Endothelial cell of umbilical vein (primary cell): ENCODE data around the gene PDE10A. TPM values are rescaled to one million over a fixed set of nuclear protein-coding genes. Genes with fewer than 3 reads are reported as not detected.

ENCODE experiments used
- BruUV-seq: library from RNA; stranded (reverse); fragments of 400-500 nt; replicated peaks from 2 replicates; lab custom pipeline; 2021; lab: Mats Ljungman, UMichigan
- CTCF ChIA-PET: fragments of 300-600, 350-600 bp; sonication (Branson Sonifier 250); formaldehyde crosslinking; loops from one replicate; lab custom pipeline; 2021; ENCODE audit warnings: antibody characterized with exemption, inconsistent platforms; lab: Charles Lee
- POLR2A ChIA-PET: fragments of 300-600, 350-600 bp; sonication (Branson Sonifier 250); formaldehyde crosslinking; loops from one replicate; lab custom pipeline; 2021; ENCODE audit warnings: antibody characterized with exemption, inconsistent platforms; lab: Charles Lee
- DNase-seq: peaks from one replicate; pipeline ENCODE4 v3.0.0-alpha.2; 2011; ENCODE audit warnings: low read depth, low spot score
- FAIRE-seq: peaks from 2 replicates; lab custom pipeline; 2011; peaks lifted over from hg19 to GRCh38; lab: Jason Lieb, UNC
- H2AFZ ChIP-seq: 2 replicates; pipeline ENCODE4 v1.6.0; 2012; ENCODE audit warnings: low read depth, low read length, control low read depth, inconsistent platforms
- H3K27ac ChIP-seq: 2 replicates; pipeline ENCODE4 v1.5.1; 2011; ENCODE audit warnings: low read depth, mild to moderate bottlenecking, control low read depth, low read length, moderate library complexity; ENCODE audit not compliant: insufficient read depth
- H3K27me3 ChIP-seq, 2 experiments: 2 replicates each; pipeline versions ENCODE4 v1.6.0 to v1.6.1; 2011; ENCODE audit warnings: low read length in 2 of 2, mixed read lengths in 1 of 2; ENCODE audit not compliant: control insufficient read depth in 2 of 2, insufficient read depth in 2 of 2
- H3K36me3 ChIP-seq, 2 experiments: 2 replicates in 1 of 2; 3 replicates in 1 of 2; pipeline ENCODE4 v1.5.1; 2011; ENCODE audit warnings: low read length in 2 of 2, mild to moderate bottlenecking in 1 of 2, moderate library complexity in 1 of 2; ENCODE audit not compliant: control insufficient read depth in 2 of 2, insufficient read depth in 2 of 2; ENCODE audit errors: extremely low read depth in 1 of 2
- H3K4me1 ChIP-seq: 3 replicates; pipeline ENCODE4 v1.5.1; 2011; ENCODE audit warnings: mild to moderate bottlenecking, low read length; ENCODE audit not compliant: control insufficient read depth, insufficient read depth; ENCODE audit errors: extremely low read depth
- H3K4me2 ChIP-seq: 2 replicates; pipeline ENCODE4 v1.6.1; 2011; ENCODE audit warnings: low read length, control low read depth, mixed read lengths; ENCODE audit not compliant: insufficient read depth
- H3K4me3 ChIP-seq, 3 experiments: fragments of 200-600 bp in 1 of 3; sonication (generic), shearing (Covaris generic) in 1 of 3; replicated peaks in 1 of 3; 2 replicates each; pipeline ENCODE4 v1.5.1; 2011 to 2016; ENCODE audit warnings: control low read depth in 3 of 3, low read length in 3 of 3, mild to moderate bottlenecking in 2 of 3, inconsistent platforms in 1 of 3, low read depth in 1 of 3, moderate library complexity in 1 of 3; ENCODE audit not compliant: insufficient read depth in 1 of 3
- H3K79me2 ChIP-seq: 2 replicates; pipeline ENCODE4 v1.6.0; 2012; ENCODE audit warnings: low read length, inconsistent platforms; ENCODE audit not compliant: control insufficient read depth, insufficient read depth
- H3K9ac ChIP-seq: replicated peaks from 2 replicates; pipeline ENCODE3; 2011; ENCODE audit warnings: low read length, control low read depth; ENCODE audit not compliant: insufficient read depth; ENCODE audit errors: extremely low read depth
- H3K9me1 ChIP-seq: replicated peaks from 3 replicates; pipeline ENCODE4 v1.6.0; 2011; ENCODE audit warnings: mild to moderate bottlenecking, low read length; ENCODE audit not compliant: control insufficient read depth, insufficient read depth; ENCODE audit errors: extremely low read depth
- H3K9me3 ChIP-seq: replicated peaks from 2 replicates; pipeline ENCODE4 v1.5.1; 2012; ENCODE audit warnings: low read length, inconsistent platforms; ENCODE audit not compliant: control insufficient read depth, insufficient read depth
- H4K20me1 ChIP-seq: replicated peaks from 2 replicates; pipeline ENCODE3; 2011; ENCODE audit warnings: mild to moderate bottlenecking, low read length; ENCODE audit not compliant: control insufficient read depth, insufficient read depth; ENCODE audit errors: extremely low read depth
- CTCF ChIP-seq, 2 donors: IDR thresholded peaks; 1 replicate in 1 of 2; 2 replicates in 1 of 2; pipeline ENCODE4 v1.5.1; 2011; ENCODE audit warnings: low read length in 2 of 2, mild to moderate bottlenecking in 2 of 2, moderate library complexity in 2 of 2, control low read depth in 1 of 2, inconsistent platforms in 1 of 2, low read depth in 1 of 2; ENCODE audit not compliant: insufficient read depth in 1 of 2; ENCODE audit errors: extremely low read depth in 1 of 2
- EZH2 ChIP-seq: IDR thresholded peaks from 2 replicates; pipeline ENCODE4 v1.6.1; 2012; ENCODE audit warnings: borderline replicate concordance, low read depth, mild to moderate bottlenecking, moderate library complexity, low read length, inconsistent platforms; ENCODE audit not compliant: severe bottlenecking
- FOS ChIP-seq: IDR thresholded peaks from 2 replicates; pipeline ENCODE4 v1.6.1; 2011; ENCODE audit warnings: mild to moderate bottlenecking, low read length, moderate library complexity, borderline replicate concordance; ENCODE audit not compliant: insufficient read depth
- GATA2 ChIP-seq: IDR thresholded peaks from 2 replicates; pipeline ENCODE4 v1.7.0; 2011; ENCODE audit warnings: low read depth, mild to moderate bottlenecking, moderate library complexity, mixed read lengths, low read length; ENCODE audit not compliant: insufficient read length, insufficient read depth
- JUN ChIP-seq: IDR thresholded peaks from 2 replicates; pipeline ENCODE4 v1.6.1; 2011; ENCODE audit warnings: borderline replicate concordance, low read depth; ENCODE audit not compliant: insufficient read length, insufficient read depth
- MYC ChIP-seq: IDR thresholded peaks from one replicate; pipeline ENCODE4 v1.6.1; 2011; ENCODE audit warnings: mild to moderate bottlenecking, low read depth, low read length
- POLR2A ChIP-seq: IDR thresholded peaks from 2 replicates; pipeline ENCODE4 v1.6.1; 2012; ENCODE audit warnings: low read depth, mild to moderate bottlenecking, control low read depth, low read length
- POLR2AphosphoS5 ChIP-seq: IDR thresholded peaks from 2 replicates; pipeline ENCODE4 v1.6.1; 2012; ENCODE audit warnings: low read depth, mild to moderate bottlenecking, control low read depth, low read length, moderate library complexity; ENCODE audit not compliant: insufficient read depth
- dilution Hi-C: fragments of 300-500 bp; cut with MboI; formaldehyde crosslinking; loops from one replicate; pipeline ENCODE4 v1.15.0; 2019; ENCODE audit warnings: low sequenced_read_pairs; ENCODE audit not compliant: extremely low pct_ligation_motif_present
- intact Hi-C: fragments of 100-400 bp; cut with micrococcal nuclease; formaldehyde crosslinking; loops from one replicate; pipeline ENCODE4 v1.10.0; 2022
- polyA plus RNA-seq, 4 experiments: library from polyadenylated mRNA; depleted of rRNA in 3 of 4; stranded (reverse) in 3 of 4; unstranded in 1 of 4; fragments of >200 nt; gene quantifications; 2 replicates each; pipeline versions ENCODE4 v1.2.1 to v1.2.3, GENCODE V29; 2011 to 2012; ENCODE audit warnings: missing spikeins in 1 of 4
- total RNA-seq: library from RNA; stranded (reverse); gene quantifications from 2 replicates; pipeline ENCODE4 v1.2.3, GENCODE V29; 2021
- TF ChIP-seq, protein P1 (sequence below): IDR thresholded peaks from 2 replicates; pipeline ENCODE4 v1.6.1; 2011; ENCODE audit not compliant: insufficient read depth, insufficient read length

The PDE10A gene
- total and polyA plus RNA-seq, 2 donors (not counting 3 experiments of a cell fraction or from before 2014, with no cell fraction given), result 0.86 to 2.9 TPM

- H3K36me3 ChIP-seq, result no peaks in the 10 kb centered on the region
- no peaks in the 10 kb centered on the region for H3K9me1 ChIP-seq
- POLR2A ChIA-PET, result no interaction called here
- H3K9ac ChIP-seq, result no peak overlapping the region
- BruUV-seq, result no TSS peak
- no peaks in the 10 kb centered on the region for H4K20me1 ChIP-seq
- dilution Hi-C loops, result no loop called here
- no peak overlapping the region for H2AFZ ChIP-seq
- H3K27me3 ChIP-seq, result no peaks in the 10 kb centered on the region
- H3K9me3 ChIP-seq, result no peaks in the 10 kb centered on the region
- H3K4me3 ChIP-seq, result no peak overlapping the region
- TF ChIP-seq, protein P1, sequence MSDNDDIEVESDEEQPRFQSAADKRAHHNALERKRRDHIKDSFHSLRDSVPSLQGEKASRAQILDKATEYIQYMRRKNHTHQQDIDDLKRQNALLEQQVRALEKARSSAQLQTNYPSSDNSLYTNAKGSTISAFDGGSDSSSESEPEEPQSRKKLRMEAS, result no peak
- no peak for TF ChIP-seq CTCF (IDR thresholded peaks at IDR 0.05; ENCODE audit: extremely low read depth in 1 of 2, insufficient read depth in 1 of 2, low read depth in 1 of 2, low read length in 2 of 2)
- no peak for TF ChIP-seq GATA2
- no peak for TF ChIP-seq POLR2A
- TF ChIP-seq JUN, result no peak
- no peak for TF ChIP-seq MYC
- TF ChIP-seq EZH2, result no peak
- no peak for TF ChIP-seq FOS
- TF ChIP-seq POLR2AphosphoS5, result no peak
- H3K4me1 ChIP-seq, result peaks cover 7% of the 10 kb centered on the region
- no peak overlapping the region for H3K27ac ChIP-seq
- DNase-seq, result no peak
- CTCF ChIA-PET, result interaction anchor here (0.6 to 1.0 kb wide), 2 partner anchors 9 kb away, joined by 3 read pairs; no protein-coding TSS in a partner anchor
- H3K79me2 ChIP-seq, result no peaks in the 10 kb centered on the region
- no peak for FAIRE-seq
- no peak overlapping the region for H3K4me2 ChIP-seq
- intact Hi-C loops, result no loop called here
Measured at GRCh38 chr6:165514621-165515020, 148.4 kb downstream of the PDE10A start.
